ENCODE data around the gene PRR7.

PRR7 gene

GRCh38 chr5:177432143-177432838 is 14.3 kb upstream of the PRR7 start:
- no peak for DNase-seq (ENCODE audit: low read depth)
- no peak for TF ChIP-seq CTCF (IDR thresholded peaks at IDR 0.05; ENCODE audit: control insufficient read depth, insufficient read depth, low read depth, low read length, missing control alignments)
- H3K4me3 ChIP-seq (ENCODE audit: control insufficient read depth, low read depth, low read length): no peak overlapping the region

- TF ChIP-seq CTCF (IDR thresholded peaks at IDR 0.05; ENCODE audit: control insufficient read depth, insufficient read depth, low read depth, low read length, missing control alignments): no peak
- no peak for DNase-seq (ENCODE audit: low read depth)
- H3K4me3 ChIP-seq (ENCODE audit: control insufficient read depth, low read depth, low read length): no peak overlapping the region
Measured at GRCh38 chr5:177432839-177433657, 13.6 kb upstream of the PRR7 start.

GRCh38 chr5:177433658-177434217 is 12.9 kb upstream of the PRR7 start:
- no peak for TF ChIP-seq CTCF (IDR thresholded peaks at IDR 0.05; ENCODE audit: control insufficient read depth, insufficient read depth, low read depth, low read length, missing control alignments)
- no peak for DNase-seq (ENCODE audit: low read depth)
- H3K4me3 ChIP-seq (ENCODE audit: control insufficient read depth, low read depth, low read length): no peak overlapping the region

- no peak overlapping the region for H3K4me3 ChIP-seq (ENCODE audit: control insufficient read depth, low read depth, low read length)
- no peak for DNase-seq (ENCODE audit: low read depth)
- no peak for TF ChIP-seq CTCF (IDR thresholded peaks at IDR 0.05; ENCODE audit: control insufficient read depth, insufficient read depth, low read depth, low read length, missing control alignments)
Measured at GRCh38 chr5:177434437-177434836, 12.2 kb upstream of the PRR7 start.

- no peak overlapping the region for H3K4me3 ChIP-seq (ENCODE audit: control insufficient read depth, low read depth, low read length)
- no peak for DNase-seq (ENCODE audit: low read depth)
- no peak for TF ChIP-seq CTCF (IDR thresholded peaks at IDR 0.05; ENCODE audit: control insufficient read depth, insufficient read depth, low read depth, low read length, missing control alignments)
Measured at GRCh38 chr5:177434942-177435738, 11.5 kb upstream of the PRR7 start.

- no peak for DNase-seq (ENCODE audit: low read depth)
- no peak overlapping the region for H3K4me3 ChIP-seq (ENCODE audit: control insufficient read depth, low read depth, low read length)
- no peak for TF ChIP-seq CTCF (IDR thresholded peaks at IDR 0.05; ENCODE audit: control insufficient read depth, insufficient read depth, low read depth, low read length, missing control alignments)
Measured at GRCh38 chr5:177435847-177436536, 10.6 kb upstream of the PRR7 start.
